KMS-11 (cell line): ENCODE data around the gene TNS2.
A peak's percentile ranks its signal among the peaks of the same experiment; 100 is the strongest.

Source experiments
- H2AFZ ChIP-seq: fragments of 200-600 bp; sonication (generic); 2 replicates; pipeline ENCODE4 v1.6.1; 2016; ENCODE audit warnings: antibody characterized with exemption, mixed run types, low read depth
- H3K27ac ChIP-seq: fragments of 200-600 bp; sonication (generic); 2 replicates; pipeline ENCODE4 v1.6.1; 2016; ENCODE audit warnings: mild to moderate bottlenecking, mixed run types
- H3K27me3 ChIP-seq: fragments of 200-600 bp; sonication (generic); 2 replicates; pipeline ENCODE4 v1.6.1; 2017; ENCODE audit warnings: mild to moderate bottlenecking, low read depth, mixed run types, moderate library complexity; ENCODE audit not compliant: insufficient read depth
- H3K36me3 ChIP-seq: fragments of 200-600 bp; sonication (generic); 2 replicates; pipeline ENCODE4 v1.6.1; 2017; ENCODE audit warnings: mild to moderate bottlenecking, mixed run types; ENCODE audit not compliant: insufficient read depth
- H3K4me1 ChIP-seq: fragments of 200-600 bp; sonication (generic); 2 replicates; pipeline ENCODE4 v1.6.1; 2016; ENCODE audit warnings: mild to moderate bottlenecking, low read depth, mixed run types; ENCODE audit not compliant: poor library complexity, severe bottlenecking
- H3K4me2 ChIP-seq: fragments of 200-600 bp; sonication (generic); 2 replicates; pipeline ENCODE4 v1.7.0; 2016; ENCODE audit warnings: mild to moderate bottlenecking, mixed run types
- H3K4me3 ChIP-seq: fragments of 200-600 bp; sonication (generic); IDR thresholded peaks from 2 replicates; pipeline ENCODE4 v1.6.1; 2017; ENCODE audit warnings: low read depth, low read length, mixed read lengths; ENCODE audit not compliant: insufficient read depth
- H3K79me2 ChIP-seq: fragments of 200-600 bp; sonication (generic); 2 replicates; pipeline ENCODE4 v1.6.1; 2016; ENCODE audit warnings: low read depth, mixed run types; ENCODE audit not compliant: insufficient read depth
- H3K9ac ChIP-seq: fragments of 200-600 bp; sonication (generic); 2 replicates; pipeline ENCODE4 v1.6.1; 2016; ENCODE audit warnings: mild to moderate bottlenecking, mixed run types
- H4K20me1 ChIP-seq: fragments of 200-600 bp; sonication (generic); 2 replicates; pipeline ENCODE4 v1.6.1; 2016; ENCODE audit warnings: mild to moderate bottlenecking, mixed run types; ENCODE audit not compliant: insufficient read depth
- CTCF ChIP-seq: fragments of 200-600 bp; sonication (generic); conservative IDR thresholded peaks from 2 replicates; pipeline ENCODE4 v1.6.1; 2017; ENCODE audit warnings: low read depth, mild to moderate bottlenecking, antibody characterized with exemption, low read length, moderate library complexity, mixed read lengths

Gene TNS2

GRCh38 chr12:53044896-53045695 is 4.8 kb upstream of the TNS2 start:
- no peak for TF ChIP-seq CTCF
- Histone ChIP-seq H3K79me2 (no peaks in the 10 kb centered on the region), H3K9ac (no peak overlapping the region), H2AFZ (no peak overlapping the region), H3K36me3 (peaks cover 3% of the 10 kb centered on the region; the same call in 1 of the 2 replicates), H3K27me3 (no peaks in the 10 kb centered on the region), H4K20me1 (no peaks in the 10 kb centered on the region), H3K4me2 (no peak overlapping the region), H3K4me3 (no peak overlapping the region), H3K4me1 (peaks cover 57% of the 10 kb centered on the region), H3K27ac (no peak overlapping the region)

GRCh38 chr12:53045696-53046045 is 4.2 kb upstream of the TNS2 start:
- Histone ChIP-seq H3K36me3 (peaks cover under 1% of the 10 kb centered on the region; the same call in 1 of the 2 replicates), H3K79me2 (no peaks in the 10 kb centered on the region), H4K20me1 (no peaks in the 10 kb centered on the region), H3K4me1 (peaks cover 51% of the 10 kb centered on the region), H3K27ac (no peak overlapping the region), H3K4me3 (no peak overlapping the region), H3K27me3 (no peaks in the 10 kb centered on the region), H3K4me2 (peak overlapping the region; percentile 99; the same call in 1 of the 2 replicates), H3K9ac (no peak overlapping the region), H2AFZ (no peak overlapping the region)
- no peak for TF ChIP-seq CTCF

GRCh38 chr12:53046655-53047220 is 3.1 kb upstream of the TNS2 start:
- no peak overlapping the region for H3K4me3 ChIP-seq
- H3K27ac ChIP-seq = no peak overlapping the region; the same call in 1 of the 2 replicates
- H2AFZ ChIP-seq = peak overlapping the region; percentile 85
- H4K20me1 ChIP-seq = no peaks in the 10 kb centered on the region
- H3K4me1 ChIP-seq = peaks cover 40% of the 10 kb centered on the region
- H3K79me2 ChIP-seq = no peaks in the 10 kb centered on the region
- no peaks in the 10 kb centered on the region for H3K27me3 ChIP-seq
- TF ChIP-seq CTCF = no peak
- peak overlapping the region; percentile 99 for H3K4me2 ChIP-seq
- H3K36me3 ChIP-seq = no peaks in the 10 kb centered on the region
- H3K9ac ChIP-seq = peak overlapping the region; percentile 54; the same call in 1 of the 2 replicates

GRCh38 chr12:53047221-53048032 is 2.4 kb upstream of the TNS2 start:
- Histone ChIP-seq H2AFZ (peak overlapping the region; percentile 44; the same call in 1 of the 2 replicates), H3K4me1 (peaks cover 33% of the 10 kb centered on the region), H3K9ac (peak overlapping the region; percentile 25; the same call in 1 of the 2 replicates)

More at GRCh38 chr12:53047221-53048032, 2.4 kb upstream of the TNS2 start:
- no peaks in the 10 kb centered on the region for H3K27me3 ChIP-seq
- H3K27ac ChIP-seq = no peak overlapping the region
- peak overlapping the region; percentile 48; the same call in 1 of the 2 replicates for H3K4me2 ChIP-seq
- no peaks in the 10 kb centered on the region for H4K20me1 ChIP-seq
- no peaks in the 10 kb centered on the region for H3K79me2 ChIP-seq
- no peak overlapping the region for H3K4me3 ChIP-seq
- peak; percentile 21; the same call in 1 of the 2 replicates for TF ChIP-seq CTCF
- no peaks in the 10 kb centered on the region for H3K36me3 ChIP-seq
